IMR-90 (cell line): Measurements from ENCODE around the gene KLC3. TPM values are rescaled to one million over a fixed set of nuclear protein-coding genes. Genes with fewer than 3 reads are reported as not detected.

Experiments
- ATAC-seq: fragments of 200-7000 bp; cut with Tn5 transposase; 2 replicates; pipeline ENCODE4 v1.9.1; 2020; ENCODE audit warnings: low read depth, mild to moderate bottlenecking, moderate library complexity
- BruUV-seq: library from RNA; stranded (reverse); fragments of 400-500 nt; replicated peaks from 2 replicates; lab custom pipeline; 2021; lab: Mats Ljungman, UMichigan
- CTCF ChIA-PET: fragments of 300-600 bp; formaldehyde crosslinking; extraction: SDS; loops from one replicate; lab custom pipeline; 2021; ENCODE audit warnings: antibody characterized with exemption; lab: Yijun Ruan, JAX
- POLR2A ChIA-PET: fragments of 300-600 bp; sonication (Branson Sonifier 250); formaldehyde crosslinking; loops from one replicate; lab custom pipeline; 2022; ENCODE audit warnings: antibody characterized with exemption; ENCODE audit not compliant: unreplicated experiment; lab: Charles Lee
- DNase-seq: peaks from one replicate; pipeline ENCODE4 v3.0.0; 2013
- H2AFZ ChIP-seq: replicated peaks from 2 replicates; pipeline ENCODE3; 2013; ENCODE audit warnings: low read length, mild to moderate bottlenecking; ENCODE audit not compliant: poor library complexity
- H2AK5ac ChIP-seq: 2 replicates; pipeline ENCODE4 v1.6.1; 2013; ENCODE audit warnings: low read depth, low read length, inconsistent platforms
- H2AK9ac ChIP-seq: replicated peaks from 2 replicates; pipeline ENCODE3; 2013; ENCODE audit warnings: mild to moderate bottlenecking, low read depth, low read length, moderate library complexity; ENCODE audit not compliant: poor library complexity
- H2BK120ac ChIP-seq: 2 replicates; pipeline ENCODE4 v1.6.1; 2013; ENCODE audit warnings: low read depth, low read length, inconsistent platforms
- H2BK15ac ChIP-seq: 3 replicates; pipeline ENCODE4 v1.6.1; 2013; ENCODE audit warnings: low read depth, low read length, inconsistent platforms
- H2BK20ac ChIP-seq: 2 replicates; pipeline ENCODE4 v1.6.1; 2013; ENCODE audit warnings: low read depth, mild to moderate bottlenecking, inconsistent platforms, low read length, moderate library complexity
- H2BK5ac ChIP-seq: 2 replicates; pipeline ENCODE4 v1.6.1; 2013; ENCODE audit warnings: mild to moderate bottlenecking, low read depth, low read length, inconsistent platforms; ENCODE audit not compliant: poor library complexity, severe bottlenecking
- H3K14ac ChIP-seq: replicated peaks from 2 replicates; pipeline ENCODE4 v1.6.1; 2013; ENCODE audit warnings: low read depth, low read length, inconsistent platforms
- H3K18ac ChIP-seq: 2 replicates; pipeline ENCODE4 v1.6.1; 2013; ENCODE audit warnings: low read depth, low read length, control low read depth
- H3K23ac ChIP-seq: 2 replicates; pipeline ENCODE4 v1.6.1; 2013; ENCODE audit warnings: low read depth, low read length, inconsistent platforms
- H3K27ac ChIP-seq: 2 replicates; pipeline ENCODE4 v1.5.1; 2013; ENCODE audit warnings: mild to moderate bottlenecking, control low read depth, low read length; ENCODE audit not compliant: insufficient read depth
- H3K27me3 ChIP-seq: 2 replicates; pipeline ENCODE4 v1.6.1; 2013; ENCODE audit warnings: low read length; ENCODE audit not compliant: control insufficient read depth, insufficient read depth
- H3K36me3 ChIP-seq: 2 replicates; pipeline ENCODE4 v1.6.1; 2013; ENCODE audit warnings: low read length, mixed read lengths; ENCODE audit not compliant: control insufficient read depth, insufficient read depth
- H3K4ac ChIP-seq: 2 replicates; pipeline ENCODE4 v1.6.1; 2013; ENCODE audit warnings: low read depth, low read length, inconsistent platforms
- H3K4me1 ChIP-seq: 2 replicates; pipeline ENCODE4 v1.6.1; 2013; ENCODE audit warnings: low read length, mixed read lengths; ENCODE audit not compliant: control insufficient read depth, insufficient read depth
- H3K4me2 ChIP-seq: 2 replicates; pipeline ENCODE4 v1.6.1; 2013; ENCODE audit warnings: low read depth, mild to moderate bottlenecking, control low read depth, low read length, moderate library complexity
- H3K4me3 ChIP-seq: 2 replicates; pipeline ENCODE4 v1.5.1; 2013; ENCODE audit warnings: low read depth, mild to moderate bottlenecking, control low read depth, low read length, moderate library complexity; ENCODE audit not compliant: insufficient read depth
- H3K56ac ChIP-seq: 2 replicates; pipeline ENCODE4 v1.6.1; 2013; ENCODE audit warnings: low read length, inconsistent platforms; ENCODE audit not compliant: insufficient read depth; ENCODE audit errors: extremely low read depth
- H3K79me1 ChIP-seq, 2 experiments: 2 replicates each; pipeline ENCODE4 v1.6.1; 2013; ENCODE audit warnings: low read length in 2 of 2, inconsistent platforms in 1 of 2, low read depth in 1 of 2
- H3K9ac ChIP-seq: 2 replicates; pipeline ENCODE4 v1.6.1; 2013; ENCODE audit warnings: low read depth, low read length, control low read depth
- H3K9me1 ChIP-seq: 2 replicates; pipeline ENCODE4 v1.6.1; 2013; ENCODE audit warnings: low read length, inconsistent platforms; ENCODE audit not compliant: insufficient read depth
- H3K9me3 ChIP-seq: 2 replicates; pipeline ENCODE4 v1.6.1; 2013; ENCODE audit warnings: low read length; ENCODE audit not compliant: control insufficient read depth, insufficient read depth
- H4K20me1 ChIP-seq: 2 replicates; pipeline ENCODE4 v1.6.1; 2013; ENCODE audit warnings: low read length, inconsistent platforms; ENCODE audit not compliant: insufficient read depth
- H4K5ac ChIP-seq: 2 replicates; pipeline ENCODE4 v1.6.1; 2013; ENCODE audit warnings: mild to moderate bottlenecking, low read depth, low read length, control low read depth
- H4K8ac ChIP-seq, 2 experiments: 2 replicates each; pipeline ENCODE4 v1.6.1; 2013; ENCODE audit warnings: low read depth in 2 of 2, low read length in 2 of 2, control low read depth in 1 of 2, inconsistent platforms in 1 of 2
- H4K91ac ChIP-seq: 2 replicates; pipeline ENCODE4 v1.6.1; 2013; ENCODE audit warnings: low read depth, low read length, inconsistent platforms; ENCODE audit not compliant: insufficient read depth
- BHLHE40 ChIP-seq: fragments of 150-350 bp; IDR thresholded peaks from 2 replicates; pipeline ENCODE4 v1.6.1; 2016; ENCODE audit warnings: mild to moderate bottlenecking, low read depth, low read length
- CEBPB ChIP-seq: IDR thresholded peaks from 2 replicates; pipeline ENCODE4 v1.6.1; 2012; ENCODE audit warnings: low read depth, low read length, improper control_type of control experiment
- CHD1 ChIP-seq: IDR thresholded peaks from 2 replicates; pipeline ENCODE4 v1.6.1; 2012; ENCODE audit warnings: low read depth, low read length, improper control_type of control experiment
- CTCF ChIP-seq: conservative IDR thresholded peaks from 2 replicates; pipeline ENCODE4 v1.5.1; 2012; ENCODE audit warnings: mild to moderate bottlenecking, low read depth, low read length, improper control_type of control experiment
- ELK1 ChIP-seq: fragments of 150-350 bp; IDR thresholded peaks from 2 replicates; pipeline ENCODE4 v1.6.1; 2016; ENCODE audit warnings: low read depth, mild to moderate bottlenecking, low read length, moderate library complexity, borderline replicate concordance
- FOS ChIP-seq: fragments of 150-350 bp; IDR thresholded peaks from 2 replicates; pipeline ENCODE4 v1.6.1; 2016; ENCODE audit warnings: low read depth, low read length
- MAFK ChIP-seq: IDR thresholded peaks from 2 replicates; pipeline ENCODE4 v1.6.1; 2012; ENCODE audit warnings: low read depth, low read length, improper control_type of control experiment
- MAZ ChIP-seq: IDR thresholded peaks from 2 replicates; pipeline ENCODE4 v1.6.1; 2012; ENCODE audit warnings: low read depth, mild to moderate bottlenecking, low read length, improper control_type of control experiment, moderate library complexity, borderline replicate concordance
- MXI1 ChIP-seq: IDR thresholded peaks from 2 replicates; pipeline ENCODE4 v1.6.1; 2012; ENCODE audit warnings: low read depth, mild to moderate bottlenecking, low read length, moderate library complexity, borderline replicate concordance
- NFE2L2 ChIP-seq: fragments of 150-350 bp; IDR thresholded peaks from 2 replicates; pipeline ENCODE4 v1.6.1; 2016; ENCODE audit warnings: low read depth, mild to moderate bottlenecking, low read length
- POLR2A ChIP-seq: IDR thresholded peaks from 2 replicates; pipeline ENCODE4 v1.6.1; 2012; ENCODE audit warnings: mild to moderate bottlenecking, low read depth, low read length
- RAD21 ChIP-seq: IDR thresholded peaks from 2 replicates; pipeline ENCODE4 v1.6.1; 2012; ENCODE audit warnings: low read length, improper control_type of control experiment
- RCOR1 ChIP-seq: IDR thresholded peaks from 2 replicates; pipeline ENCODE4 v1.6.1; 2012; ENCODE audit warnings: mild to moderate bottlenecking, low read length, improper control_type of control experiment; ENCODE audit not compliant: insufficient replicate concordance
- RFX5 ChIP-seq: IDR thresholded peaks from 2 replicates; pipeline ENCODE4 v1.8.0; 2012; ENCODE audit warnings: low read depth, mild to moderate bottlenecking, low read length, moderate library complexity
- SMC3 ChIP-seq: fragments of 150-350 bp; IDR thresholded peaks from 2 replicates; pipeline ENCODE4 v1.6.1; 2016; ENCODE audit warnings: low read depth, mild to moderate bottlenecking, antibody characterized with exemption, low read length, moderate library complexity
- USF2 ChIP-seq: fragments of 150-350 bp; IDR thresholded peaks from 2 replicates; pipeline ENCODE4 v1.6.1; 2017; ENCODE audit warnings: mild to moderate bottlenecking, antibody characterized with exemption, low read length, low read depth
- WGBS, 2 experiments: methylation state at CpG; one replicate each; pipeline versions ENCODE4 v1.1.5 to v1.1.7; 2013; ENCODE audit warnings: missing lambda C conversion rate in 2 of 2; ENCODE audit not compliant: insufficient read length in 1 of 2; ENCODE audit errors: extremely low coverage in 2 of 2; 5-methylcytosine and 5-hydroxymethylcytosine counted together
- dilution Hi-C: fragments of 300-500 bp; cut with HindIII; formaldehyde crosslinking; loops from one replicate; pipeline ENCODE4 v1.14.3; 2018; ENCODE audit warnings: low sequenced_read_pairs; ENCODE audit not compliant: unreplicated experiment
- in situ Hi-C: fragments of 300-500 bp; cut with MboI; formaldehyde crosslinking; loops from 3 replicates; pipeline ENCODE4 v1.14.3; 2019; ENCODE audit warnings: low sequenced_read_pairs, inconsistent platforms, mixed read lengths
- intact Hi-C: fragments of 100-400 bp; cut with micrococcal nuclease; formaldehyde crosslinking; loops from 2 replicates; pipeline ENCODE4 v1.10.0; 2022
- polyA plus RNA-seq, 3 experiments: library from polyadenylated mRNA; depleted of rRNA; stranded (reverse); fragments of >200 nt; gene quantifications; 2 replicates each; pipeline ENCODE4 v1.2.3, GENCODE V29; 2012; ENCODE audit warnings: low replicate concordance in 1 of 3
- total RNA-seq: library from RNA; depleted of rRNA; stranded (reverse); fragments of >200 nt; gene quantifications from 2 replicates; pipeline ENCODE4 v1.2.3, GENCODE V29; 2012

KLC3 gene
- total and polyA plus RNA-seq, 2 of the 4 experiments (the other 2 are of a cell fraction): 0.14 to 0.18 TPM

- Histone ChIP-seq H4K5ac (no peak overlapping the region), H3K27ac (no peak overlapping the region), H2BK5ac (no peak overlapping the region), H4K20me1 (peaks cover 15% of the 10 kb centered on the region), H3K79me1 (peaks cover 0 to 10% of the 10 kb centered on the region in 2 experiments; a peak in 2 of 4 replicates), H2AK5ac (no peak overlapping the region), H4K91ac (no peak overlapping the region), H3K4me3 (no peak overlapping the region), H3K9me1 (peaks cover 2% of the 10 kb centered on the region; the same call in 1 of the 2 replicates), H3K9me3 (no peaks in the 10 kb centered on the region), H3K36me3 (peaks cover 48% of the 10 kb centered on the region), H2BK120ac (no peak overlapping the region), H2AFZ (no peak overlapping the region), H3K23ac (no peak overlapping the region), H2AK9ac (no peak overlapping the region), H3K4me2 (no peak overlapping the region), H3K14ac (no peak overlapping the region), H2BK15ac (no peak overlapping the region), H4K8ac (no peak overlapping the region), H3K4ac (no peak overlapping the region), H3K56ac (no peak overlapping the region), H2BK20ac (no peak overlapping the region), H3K18ac (no peak overlapping the region), H3K9ac (no peak overlapping the region), H3K4me1 (no peaks in the 10 kb centered on the region), H3K27me3 (no peaks in the 10 kb centered on the region; the same call in 1 of the 2 replicates)
- no TSS peak for BruUV-seq
- intact Hi-C loops (no loop called here), dilution Hi-C loops (no loop called here), in situ Hi-C loops (no loop called here)
- CTCF ChIA-PET: no interaction called here
- TF ChIP-seq POLR2A (no peak), RFX5 (no peak), MAZ (no peak), RAD21 (no peak), USF2 (no peak), BHLHE40 (no peak), NFE2L2 (no peak), MXI1 (no peak), CTCF (no peak), SMC3 (no peak), CEBPB (no peak), CHD1 (no peak), FOS (no peak), ELK1 (no peak), RCOR1 (no peak), MAFK (no peak)
- no peak for ATAC-seq
- POLR2A ChIA-PET: no interaction called here
- DNase-seq: no peak
- no CpG with 5 or more reads among the region's 15 CpGs for WGBS, 2 experiments
Observed at GRCh38 chr19:45352062-45352461, 11.5 kb downstream of the KLC3 start.
